Liver (tissue), 9 donors: Measurements from ENCODE around the gene ERBB4. TPM values are rescaled to one million over a fixed set of nuclear protein-coding genes. Genes with fewer than 3 reads are reported as not detected.

Source experiments
- DNase-seq: peaks from one replicate; pipeline ENCODE4 v3.0.0-alpha.2; 2017; ENCODE audit warnings: low spot score
- H3K27ac ChIP-seq, 2 donors: one replicate each; pipeline ENCODE4 v1.7.0; 2013; ENCODE audit warnings: inconsistent platforms in 2 of 2, low read length in 2 of 2, control low read depth in 1 of 2, low read depth in 1 of 2, mild to moderate bottlenecking in 1 of 2
- H3K27me3 ChIP-seq, 4 donors: one replicate each; pipeline versions ENCODE4 v1.6.1 to v1.7.0; 2013; ENCODE audit warnings: low read length in 3 of 4, inconsistent platforms in 1 of 4, mild to moderate bottlenecking in 1 of 4, moderate library complexity in 1 of 4; ENCODE audit not compliant: control insufficient read depth in 4 of 4, insufficient read depth in 4 of 4
- H3K36me3 ChIP-seq, 4 donors: one replicate each; pipeline versions ENCODE4 v1.6.1 to v1.7.0; 2013; ENCODE audit warnings: low read length in 3 of 4, mild to moderate bottlenecking in 3 of 4, low read depth in 1 of 4, moderate library complexity in 1 of 4; ENCODE audit not compliant: control insufficient read depth in 4 of 4, insufficient read depth in 3 of 4
- H3K4me1 ChIP-seq, 4 donors: one replicate each; pipeline versions ENCODE4 v1.6.1 to v1.7.0; 2013; ENCODE audit warnings: low read length in 3 of 4, mild to moderate bottlenecking in 3 of 4, moderate library complexity in 1 of 4; ENCODE audit not compliant: control insufficient read depth in 4 of 4, insufficient read depth in 4 of 4
- H3K4me3 ChIP-seq, 3 donors: one replicate each; pipeline versions ENCODE4 v1.6.1 to v1.7.0; 2013; ENCODE audit warnings: low read length in 3 of 3, control low read depth in 1 of 3, low read depth in 1 of 3, mild to moderate bottlenecking in 1 of 3
- H3K9ac ChIP-seq, 2 donors: one replicate each; pipeline ENCODE4 v1.7.0; 2013; ENCODE audit warnings: low read length in 2 of 2, mild to moderate bottlenecking in 2 of 2, moderate library complexity in 2 of 2, control low read depth in 1 of 2, low read depth in 1 of 2
- H3K9me3 ChIP-seq, 4 donors: one replicate each; pipeline versions ENCODE4 v1.6.1 to v1.7.0; 2013; ENCODE audit warnings: low read length in 3 of 4; ENCODE audit not compliant: control insufficient read depth in 4 of 4
- EGR1 ChIP-seq, 2 donors: IDR thresholded peaks; 2 replicates each; pipeline ENCODE4 v1.6.1; 2016 to 2018; ENCODE audit warnings: antibody characterized with exemption in 2 of 2, low read depth in 2 of 2
- FOXA1 ChIP-seq: IDR thresholded peaks from 2 replicates; pipeline ENCODE4 v1.6.1; 2016; ENCODE audit warnings: antibody characterized with exemption
- FOXA2 ChIP-seq: IDR thresholded peaks from 2 replicates; pipeline ENCODE4 v1.6.1; 2016; ENCODE audit warnings: antibody characterized with exemption
- GABPA ChIP-seq, 2 donors: IDR thresholded peaks in 1 of 2; conservative IDR thresholded peaks in 1 of 2; 2 replicates each; pipeline ENCODE4 v1.6.1; 2016; ENCODE audit warnings: antibody characterized with exemption in 2 of 2, mild to moderate bottlenecking in 1 of 2, moderate library complexity in 1 of 2
- HNF4A ChIP-seq, 2 donors: conservative IDR thresholded peaks; 2 replicates each; pipeline ENCODE4 v1.6.1; 2016; ENCODE audit warnings: antibody characterized with exemption in 2 of 2, mild to moderate bottlenecking in 2 of 2
- HNF4G ChIP-seq: IDR thresholded peaks from 2 replicates; pipeline ENCODE4 v1.6.1; 2016; ENCODE audit warnings: antibody characterized with exemption
- JUND ChIP-seq, 2 donors: IDR thresholded peaks; 2 replicates each; pipeline ENCODE4 v1.6.1; 2016; ENCODE audit warnings: antibody characterized with exemption in 2 of 2
- NR2F2 ChIP-seq: IDR thresholded peaks from 2 replicates; pipeline ENCODE4 v1.6.1; 2016; ENCODE audit warnings: antibody characterized with exemption
- RAD21 ChIP-seq, 2 donors: IDR thresholded peaks; 2 replicates each; pipeline ENCODE4 v1.6.1; 2016; ENCODE audit warnings: antibody characterized with exemption in 2 of 2, mild to moderate bottlenecking in 2 of 2
- RXRA ChIP-seq, 2 donors: IDR thresholded peaks; 2 replicates each; pipeline ENCODE4 v1.6.1; 2017 to 2018; ENCODE audit warnings: antibody characterized with exemption in 2 of 2, mild to moderate bottlenecking in 1 of 2
- SP1 ChIP-seq: IDR thresholded peaks from 2 replicates; pipeline ENCODE4 v1.6.1; 2018; ENCODE audit warnings: antibody characterized with exemption, mild to moderate bottlenecking
- TAF1 ChIP-seq: conservative IDR thresholded peaks from 2 replicates; pipeline ENCODE4 v1.6.1; 2016; ENCODE audit warnings: antibody characterized with exemption, mild to moderate bottlenecking
- WGBS: extraction: QIAGEN DNeasy Blood & Tissue Kit; methylation state at CpG from one replicate; pipeline ENCODE4 v1.1.7; 2013; 5-methylcytosine and 5-hydroxymethylcytosine counted together
- polyA plus RNA-seq, 2 donors: library from polyadenylated mRNA; stranded (reverse) in 1 of 2; unstranded in 1 of 2; fragments of 200-250 nt in 1 of 2; fragments of >200 nt in 1 of 2; fragmentation: Nextera tagmentation in 1 of 2; extraction: Ambion mirVana in 1 of 2; gene quantifications; one replicate each; pipeline versions ENCODE4 v1.2.1 to v1.2.3, GENCODE V29; 2013 to 2015
- total RNA-seq, 2 donors: library from RNA; depleted of rRNA; stranded (reverse); fragments of >200 nt; gene quantifications; one replicate each; pipeline ENCODE4 v1.2.3, GENCODE V29; 2014
- TF ChIP-seq, protein P1 (sequence below): fragments of 150-350 bp; IDR thresholded peaks from 2 replicates; pipeline ENCODE4 v1.5.1; 2017; ENCODE audit warnings: improper control_type of control experiment, low read depth, low read length; ENCODE audit not compliant: missing input control
- TF ChIP-seq, protein P2 (sequence below): IDR thresholded peaks from 2 replicates; pipeline ENCODE4 v1.6.1; 2016; ENCODE audit warnings: antibody characterized with exemption
- TF ChIP-seq, protein P3 (sequence below): IDR thresholded peaks from 2 replicates; pipeline ENCODE4 v1.6.1; 2016; ENCODE audit warnings: antibody characterized with exemption, mild to moderate bottlenecking
- TF ChIP-seq, protein P4 (sequence below): IDR thresholded peaks from 2 replicates; pipeline ENCODE4 v1.6.1; 2016; ENCODE audit warnings: antibody characterized with exemption
- TF ChIP-seq, protein P5 (sequence below): IDR thresholded peaks from 2 replicates; pipeline ENCODE4 v1.6.1; 2016; ENCODE audit warnings: antibody characterized with exemption
- donor health status: healthy.
- donor health status: healthy.
- donor health status: healthy.
- donor health status: healthy.
- donor health status: healthy.

ERBB4 gene
- total and polyA plus RNA-seq, 4 donors = 0.03 to 0.42 TPM; not detected in 2

DNA sequence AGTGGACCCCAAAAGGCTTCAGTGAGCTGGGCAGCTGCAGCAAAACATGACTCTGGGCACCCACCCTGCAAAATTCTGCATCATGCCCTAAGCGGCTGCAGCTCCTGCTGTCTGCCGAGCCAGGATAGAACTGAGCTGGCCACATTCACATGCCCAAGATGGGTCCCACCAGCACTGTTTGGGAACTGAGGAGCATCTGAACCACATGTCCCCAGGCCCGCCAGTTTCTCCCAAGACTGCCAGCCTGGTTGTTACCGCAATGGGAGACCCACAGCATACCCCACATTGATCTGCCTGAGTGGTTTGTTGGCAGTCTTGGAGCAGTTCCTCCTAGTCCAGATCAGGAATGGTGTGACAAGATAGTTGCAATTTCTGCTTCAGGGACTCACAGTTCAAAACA lies 1035.4 kb downstream of the ERBB4 start (continued):
- TF ChIP-seq, protein P1, sequence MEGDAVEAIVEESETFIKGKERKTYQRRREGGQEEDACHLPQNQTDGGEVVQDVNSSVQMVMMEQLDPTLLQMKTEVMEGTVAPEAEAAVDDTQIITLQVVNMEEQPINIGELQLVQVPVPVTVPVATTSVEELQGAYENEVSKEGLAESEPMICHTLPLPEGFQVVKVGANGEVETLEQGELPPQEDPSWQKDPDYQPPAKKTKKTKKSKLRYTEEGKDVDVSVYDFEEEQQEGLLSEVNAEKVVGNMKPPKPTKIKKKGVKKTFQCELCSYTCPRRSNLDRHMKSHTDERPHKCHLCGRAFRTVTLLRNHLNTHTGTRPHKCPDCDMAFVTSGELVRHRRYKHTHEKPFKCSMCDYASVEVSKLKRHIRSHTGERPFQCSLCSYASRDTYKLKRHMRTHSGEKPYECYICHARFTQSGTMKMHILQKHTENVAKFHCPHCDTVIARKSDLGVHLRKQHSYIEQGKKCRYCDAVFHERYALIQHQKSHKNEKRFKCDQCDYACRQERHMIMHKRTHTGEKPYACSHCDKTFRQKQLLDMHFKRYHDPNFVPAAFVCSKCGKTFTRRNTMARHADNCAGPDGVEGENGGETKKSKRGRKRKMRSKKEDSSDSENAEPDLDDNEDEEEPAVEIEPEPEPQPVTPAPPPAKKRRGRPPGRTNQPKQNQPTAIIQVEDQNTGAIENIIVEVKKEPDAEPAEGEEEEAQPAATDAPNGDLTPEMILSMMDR = no peak
- no peak for TF ChIP-seq FOXA1
- TF ChIP-seq EGR1 (IDR thresholded peaks at IDR 0.05; ENCODE audit: low read depth in 2 of 2) = no peak
- no peak for TF ChIP-seq TAF1
- TF ChIP-seq RAD21 (IDR thresholded peaks at IDR 0.05) = no peak
- TF ChIP-seq FOXA2 = no peak
- no peak for TF ChIP-seq NR2F2
- TF ChIP-seq RXRA (IDR thresholded peaks at IDR 0.05) = no peak

DNA sequence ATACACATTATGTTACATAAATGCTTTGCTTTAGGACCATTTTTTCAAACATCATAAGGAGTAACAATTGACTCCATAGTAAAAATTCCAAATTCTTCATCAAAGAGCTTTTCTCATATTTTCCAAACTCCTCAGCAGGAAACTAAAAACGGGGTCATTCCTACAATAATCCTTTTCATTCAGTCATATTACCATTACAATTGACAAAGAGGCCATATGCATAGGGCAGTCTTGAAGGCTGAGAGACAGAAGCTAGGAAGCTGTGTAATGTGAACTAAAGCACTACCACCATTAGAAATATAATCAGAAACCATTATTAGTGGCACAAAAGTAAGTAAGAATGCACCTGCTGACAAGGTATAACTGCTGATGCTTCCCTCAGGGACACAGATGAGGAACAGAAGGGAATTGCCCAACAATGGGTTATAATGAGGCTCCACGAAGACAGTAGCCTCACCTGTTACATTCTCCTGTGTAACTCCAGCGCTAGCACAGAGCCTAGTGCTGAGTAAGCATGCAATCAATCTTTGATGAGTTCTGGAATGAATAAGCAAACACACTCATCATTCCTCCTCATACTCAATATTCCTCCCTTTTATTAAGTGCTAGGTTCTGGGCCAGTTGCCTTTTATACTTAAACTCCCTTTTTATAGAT lies 1039.9 kb downstream of the ERBB4 start:
- no peak overlapping the region for H3K9ac ChIP-seq
- no peaks in the 10 kb centered on the region for H3K36me3 ChIP-seq
- peaks cover 0 to 1% (median under 1%) of the 10 kb centered on the region in 4 donors for H3K9me3 ChIP-seq
- H3K27me3 ChIP-seq = peaks cover 0 to 2% (median 0%) of the 10 kb centered on the region in 4 donors
- H3K4me3 ChIP-seq = no peak overlapping the region
- no peaks in the 10 kb centered on the region for H3K4me1 ChIP-seq
- no peak for DNase-seq
- H3K27ac ChIP-seq = no peak overlapping the region
- WGBS = 37% methylated on average over 3 of the region's 3 CpGs
- TF ChIP-seq, protein P2, sequence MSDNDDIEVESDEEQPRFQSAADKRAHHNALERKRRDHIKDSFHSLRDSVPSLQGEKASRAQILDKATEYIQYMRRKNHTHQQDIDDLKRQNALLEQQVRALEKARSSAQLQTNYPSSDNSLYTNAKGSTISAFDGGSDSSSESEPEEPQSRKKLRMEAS = no peak
- TF ChIP-seq EGR1 (IDR thresholded peaks at IDR 0.05; ENCODE audit: low read depth in 2 of 2) (no peak), RAD21 (IDR thresholded peaks at IDR 0.05) (no peak), RXRA (IDR thresholded peaks at IDR 0.05) (no peak), FOXA2 (no peak)
- TF ChIP-seq, protein P3, sequence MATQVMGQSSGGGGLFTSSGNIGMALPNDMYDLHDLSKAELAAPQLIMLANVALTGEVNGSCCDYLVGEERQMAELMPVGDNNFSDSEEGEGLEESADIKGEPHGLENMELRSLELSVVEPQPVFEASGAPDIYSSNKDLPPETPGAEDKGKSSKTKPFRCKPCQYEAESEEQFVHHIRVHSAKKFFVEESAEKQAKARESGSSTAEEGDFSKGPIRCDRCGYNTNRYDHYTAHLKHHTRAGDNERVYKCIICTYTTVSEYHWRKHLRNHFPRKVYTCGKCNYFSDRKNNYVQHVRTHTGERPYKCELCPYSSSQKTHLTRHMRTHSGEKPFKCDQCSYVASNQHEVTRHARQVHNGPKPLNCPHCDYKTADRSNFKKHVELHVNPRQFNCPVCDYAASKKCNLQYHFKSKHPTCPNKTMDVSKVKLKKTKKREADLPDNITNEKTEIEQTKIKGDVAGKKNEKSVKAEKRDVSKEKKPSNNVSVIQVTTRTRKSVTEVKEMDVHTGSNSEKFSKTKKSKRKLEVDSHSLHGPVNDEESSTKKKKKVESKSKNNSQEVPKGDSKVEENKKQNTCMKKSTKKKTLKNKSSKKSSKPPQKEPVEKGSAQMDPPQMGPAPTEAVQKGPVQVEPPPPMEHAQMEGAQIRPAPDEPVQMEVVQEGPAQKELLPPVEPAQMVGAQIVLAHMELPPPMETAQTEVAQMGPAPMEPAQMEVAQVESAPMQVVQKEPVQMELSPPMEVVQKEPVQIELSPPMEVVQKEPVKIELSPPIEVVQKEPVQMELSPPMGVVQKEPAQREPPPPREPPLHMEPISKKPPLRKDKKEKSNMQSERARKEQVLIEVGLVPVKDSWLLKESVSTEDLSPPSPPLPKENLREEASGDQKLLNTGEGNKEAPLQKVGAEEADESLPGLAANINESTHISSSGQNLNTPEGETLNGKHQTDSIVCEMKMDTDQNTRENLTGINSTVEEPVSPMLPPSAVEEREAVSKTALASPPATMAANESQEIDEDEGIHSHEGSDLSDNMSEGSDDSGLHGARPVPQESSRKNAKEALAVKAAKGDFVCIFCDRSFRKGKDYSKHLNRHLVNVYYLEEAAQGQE = no peak

DNA sequence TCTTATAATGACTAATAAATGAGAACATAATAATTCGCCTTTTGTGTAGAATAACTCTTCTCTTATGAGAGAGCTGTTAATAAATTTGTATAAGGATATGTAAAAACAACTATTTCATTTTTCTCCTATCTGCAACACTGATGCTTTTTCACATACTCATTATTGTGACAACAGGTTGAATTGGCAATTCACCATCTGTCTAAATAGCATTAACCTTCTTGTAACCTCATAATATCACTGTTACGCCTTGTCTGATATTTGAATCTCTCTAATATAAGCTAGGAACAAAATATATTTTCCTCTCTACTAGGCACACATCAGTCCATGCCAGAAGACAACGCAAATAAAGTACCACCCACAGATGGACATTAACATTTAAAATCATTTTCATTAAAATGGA lies 1043.3 kb downstream of the ERBB4 start:
- no peaks in the 10 kb centered on the region for H3K9me3 ChIP-seq
- no peaks in the 10 kb centered on the region for H3K4me1 ChIP-seq
- no peak for DNase-seq
- no peak overlapping the region for H3K27ac ChIP-seq
- WGBS = 77% methylated on average over 3 of the region's 3 CpGs
- no peaks in the 10 kb centered on the region for H3K36me3 ChIP-seq
- H3K27me3 ChIP-seq = peaks cover 0 to 4% (median 0%) of the 10 kb centered on the region in 4 donors
- no peak overlapping the region for H3K9ac ChIP-seq
- H3K4me3 ChIP-seq = no peak overlapping the region
- TF ChIP-seq, protein P1 = no peak
- no peak for TF ChIP-seq FOXA2
- TF ChIP-seq GABPA (IDR thresholded peaks at IDR 0.05 in 1 of 2, conservative IDR thresholded peaks at IDR 0.05 in 1 of 2) = no peak
- no peak for TF ChIP-seq SP1
- no peak for TF ChIP-seq HNF4G
- TF ChIP-seq, protein P4, sequence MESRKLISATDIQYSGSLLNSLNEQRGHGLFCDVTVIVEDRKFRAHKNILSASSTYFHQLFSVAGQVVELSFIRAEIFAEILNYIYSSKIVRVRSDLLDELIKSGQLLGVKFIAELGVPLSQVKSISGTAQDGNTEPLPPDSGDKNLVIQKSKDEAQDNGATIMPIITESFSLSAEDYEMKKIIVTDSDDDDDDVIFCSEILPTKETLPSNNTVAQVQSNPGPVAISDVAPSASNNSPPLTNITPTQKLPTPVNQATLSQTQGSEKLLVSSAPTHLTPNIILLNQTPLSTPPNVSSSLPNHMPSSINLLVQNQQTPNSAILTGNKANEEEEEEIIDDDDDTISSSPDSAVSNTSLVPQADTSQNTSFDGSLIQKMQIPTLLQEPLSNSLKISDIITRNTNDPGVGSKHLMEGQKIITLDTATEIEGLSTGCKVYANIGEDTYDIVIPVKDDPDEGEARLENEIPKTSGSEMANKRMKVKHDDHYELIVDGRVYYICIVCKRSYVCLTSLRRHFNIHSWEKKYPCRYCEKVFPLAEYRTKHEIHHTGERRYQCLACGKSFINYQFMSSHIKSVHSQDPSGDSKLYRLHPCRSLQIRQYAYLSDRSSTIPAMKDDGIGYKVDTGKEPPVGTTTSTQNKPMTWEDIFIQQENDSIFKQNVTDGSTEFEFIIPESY = no peak
- no peak for TF ChIP-seq JUND (IDR thresholded peaks at IDR 0.05)
- TF ChIP-seq RXRA (IDR thresholded peaks at IDR 0.05) = no peak
- no peak for TF ChIP-seq TAF1
- TF ChIP-seq, protein P5, sequence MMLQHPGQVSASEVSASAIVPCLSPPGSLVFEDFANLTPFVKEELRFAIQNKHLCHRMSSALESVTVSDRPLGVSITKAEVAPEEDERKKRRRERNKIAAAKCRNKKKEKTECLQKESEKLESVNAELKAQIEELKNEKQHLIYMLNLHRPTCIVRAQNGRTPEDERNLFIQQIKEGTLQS = no peak
- no peak for TF ChIP-seq HNF4A (conservative IDR thresholded peaks at IDR 0.05)
- no peak for TF ChIP-seq FOXA1
